ENCODE results near the gene JAK2.

GRCh38 chr9:5073701-5074100 is 88.6 kb downstream of the JAK2 start:
- TF ChIP-seq CTCF (IDR thresholded peaks at IDR 0.05; ENCODE audit: low read length): peak; percentile 15; the same call in 1 of the 2 replicates
- TF ChIP-seq EZH2 (IDR thresholded peaks at IDR 0.05; ENCODE audit: borderline replicate concordance, low read length): no peak

Measured in OCI-LY1 (cell line).